IMR-90 (cell line): ENCODE measurements around the gene TNFRSF9. TPM values are rescaled to one million over a fixed set of nuclear protein-coding genes. Genes with fewer than 3 reads are reported as not detected.

Experiments used
- ATAC-seq: fragments of 200-7000 bp; cut with Tn5 transposase; 2 replicates; pipeline ENCODE4 v1.9.1; 2020; ENCODE audit warnings: low read depth, mild to moderate bottlenecking, moderate library complexity
- BruUV-seq: library from RNA; stranded (reverse); fragments of 400-500 nt; replicated peaks from 2 replicates; lab custom pipeline; 2021; lab: Mats Ljungman, UMichigan
- CTCF ChIA-PET: fragments of 300-600 bp; formaldehyde crosslinking; extraction: SDS; loops from one replicate; lab custom pipeline; 2021; ENCODE audit warnings: antibody characterized with exemption; lab: Yijun Ruan, JAX
- POLR2A ChIA-PET: fragments of 300-600 bp; sonication (Branson Sonifier 250); formaldehyde crosslinking; loops from one replicate; lab custom pipeline; 2022; ENCODE audit warnings: antibody characterized with exemption; ENCODE audit not compliant: unreplicated experiment; lab: Charles Lee
- DNase-seq: peaks from one replicate; pipeline ENCODE4 v3.0.0; 2013
- H2AFZ ChIP-seq: replicated peaks from 2 replicates; pipeline ENCODE3; 2013; ENCODE audit warnings: low read length, mild to moderate bottlenecking; ENCODE audit not compliant: poor library complexity
- H2AK5ac ChIP-seq: 2 replicates; pipeline ENCODE4 v1.6.1; 2013; ENCODE audit warnings: low read depth, low read length, inconsistent platforms
- H2AK9ac ChIP-seq: replicated peaks from 2 replicates; pipeline ENCODE3; 2013; ENCODE audit warnings: mild to moderate bottlenecking, low read depth, low read length, moderate library complexity; ENCODE audit not compliant: poor library complexity
- H2BK120ac ChIP-seq: 2 replicates; pipeline ENCODE4 v1.6.1; 2013; ENCODE audit warnings: low read depth, low read length, inconsistent platforms
- H2BK15ac ChIP-seq: 3 replicates; pipeline ENCODE4 v1.6.1; 2013; ENCODE audit warnings: low read depth, low read length, inconsistent platforms
- H2BK20ac ChIP-seq: 2 replicates; pipeline ENCODE4 v1.6.1; 2013; ENCODE audit warnings: low read depth, mild to moderate bottlenecking, inconsistent platforms, low read length, moderate library complexity
- H2BK5ac ChIP-seq: 2 replicates; pipeline ENCODE4 v1.6.1; 2013; ENCODE audit warnings: mild to moderate bottlenecking, low read depth, low read length, inconsistent platforms; ENCODE audit not compliant: poor library complexity, severe bottlenecking
- H3K14ac ChIP-seq: replicated peaks from 2 replicates; pipeline ENCODE4 v1.6.1; 2013; ENCODE audit warnings: low read depth, low read length, inconsistent platforms
- H3K18ac ChIP-seq: 2 replicates; pipeline ENCODE4 v1.6.1; 2013; ENCODE audit warnings: low read depth, low read length, control low read depth
- H3K23ac ChIP-seq: 2 replicates; pipeline ENCODE4 v1.6.1; 2013; ENCODE audit warnings: low read depth, low read length, inconsistent platforms
- H3K27ac ChIP-seq: 2 replicates; pipeline ENCODE4 v1.5.1; 2013; ENCODE audit warnings: mild to moderate bottlenecking, control low read depth, low read length; ENCODE audit not compliant: insufficient read depth
- H3K27me3 ChIP-seq: 2 replicates; pipeline ENCODE4 v1.6.1; 2013; ENCODE audit warnings: low read length; ENCODE audit not compliant: control insufficient read depth, insufficient read depth
- H3K36me3 ChIP-seq: 2 replicates; pipeline ENCODE4 v1.6.1; 2013; ENCODE audit warnings: low read length, mixed read lengths; ENCODE audit not compliant: control insufficient read depth, insufficient read depth
- H3K4ac ChIP-seq: 2 replicates; pipeline ENCODE4 v1.6.1; 2013; ENCODE audit warnings: low read depth, low read length, inconsistent platforms
- H3K4me1 ChIP-seq: 2 replicates; pipeline ENCODE4 v1.6.1; 2013; ENCODE audit warnings: low read length, mixed read lengths; ENCODE audit not compliant: control insufficient read depth, insufficient read depth
- H3K4me2 ChIP-seq: 2 replicates; pipeline ENCODE4 v1.6.1; 2013; ENCODE audit warnings: low read depth, mild to moderate bottlenecking, control low read depth, low read length, moderate library complexity
- H3K4me3 ChIP-seq: 2 replicates; pipeline ENCODE4 v1.5.1; 2013; ENCODE audit warnings: low read depth, mild to moderate bottlenecking, control low read depth, low read length, moderate library complexity; ENCODE audit not compliant: insufficient read depth
- H3K56ac ChIP-seq: 2 replicates; pipeline ENCODE4 v1.6.1; 2013; ENCODE audit warnings: low read length, inconsistent platforms; ENCODE audit not compliant: insufficient read depth; ENCODE audit errors: extremely low read depth
- H3K79me1 ChIP-seq, 2 experiments: 2 replicates each; pipeline ENCODE4 v1.6.1; 2013; ENCODE audit warnings: low read length in 2 of 2, inconsistent platforms in 1 of 2, low read depth in 1 of 2
- H3K9ac ChIP-seq: 2 replicates; pipeline ENCODE4 v1.6.1; 2013; ENCODE audit warnings: low read depth, low read length, control low read depth
- H3K9me1 ChIP-seq: 2 replicates; pipeline ENCODE4 v1.6.1; 2013; ENCODE audit warnings: low read length, inconsistent platforms; ENCODE audit not compliant: insufficient read depth
- H3K9me3 ChIP-seq: 2 replicates; pipeline ENCODE4 v1.6.1; 2013; ENCODE audit warnings: low read length; ENCODE audit not compliant: control insufficient read depth, insufficient read depth
- H4K20me1 ChIP-seq: 2 replicates; pipeline ENCODE4 v1.6.1; 2013; ENCODE audit warnings: low read length, inconsistent platforms; ENCODE audit not compliant: insufficient read depth
- H4K5ac ChIP-seq: 2 replicates; pipeline ENCODE4 v1.6.1; 2013; ENCODE audit warnings: mild to moderate bottlenecking, low read depth, low read length, control low read depth
- H4K8ac ChIP-seq, 2 experiments: 2 replicates each; pipeline ENCODE4 v1.6.1; 2013; ENCODE audit warnings: low read depth in 2 of 2, low read length in 2 of 2, control low read depth in 1 of 2, inconsistent platforms in 1 of 2
- H4K91ac ChIP-seq: 2 replicates; pipeline ENCODE4 v1.6.1; 2013; ENCODE audit warnings: low read depth, low read length, inconsistent platforms; ENCODE audit not compliant: insufficient read depth
- BHLHE40 ChIP-seq: fragments of 150-350 bp; IDR thresholded peaks from 2 replicates; pipeline ENCODE4 v1.6.1; 2016; ENCODE audit warnings: mild to moderate bottlenecking, low read depth, low read length
- CEBPB ChIP-seq: IDR thresholded peaks from 2 replicates; pipeline ENCODE4 v1.6.1; 2012; ENCODE audit warnings: low read depth, low read length, improper control_type of control experiment
- CHD1 ChIP-seq: IDR thresholded peaks from 2 replicates; pipeline ENCODE4 v1.6.1; 2012; ENCODE audit warnings: low read depth, low read length, improper control_type of control experiment
- CTCF ChIP-seq: conservative IDR thresholded peaks from 2 replicates; pipeline ENCODE4 v1.5.1; 2012; ENCODE audit warnings: mild to moderate bottlenecking, low read depth, low read length, improper control_type of control experiment
- FOS ChIP-seq: fragments of 150-350 bp; IDR thresholded peaks from 2 replicates; pipeline ENCODE4 v1.6.1; 2016; ENCODE audit warnings: low read depth, low read length
- MAZ ChIP-seq: IDR thresholded peaks from 2 replicates; pipeline ENCODE4 v1.6.1; 2012; ENCODE audit warnings: low read depth, mild to moderate bottlenecking, low read length, improper control_type of control experiment, moderate library complexity, borderline replicate concordance
- MXI1 ChIP-seq: IDR thresholded peaks from 2 replicates; pipeline ENCODE4 v1.6.1; 2012; ENCODE audit warnings: low read depth, mild to moderate bottlenecking, low read length, moderate library complexity, borderline replicate concordance
- NFE2L2 ChIP-seq: fragments of 150-350 bp; IDR thresholded peaks from 2 replicates; pipeline ENCODE4 v1.6.1; 2016; ENCODE audit warnings: low read depth, mild to moderate bottlenecking, low read length
- POLR2A ChIP-seq: IDR thresholded peaks from 2 replicates; pipeline ENCODE4 v1.6.1; 2012; ENCODE audit warnings: mild to moderate bottlenecking, low read depth, low read length
- RAD21 ChIP-seq: IDR thresholded peaks from 2 replicates; pipeline ENCODE4 v1.6.1; 2012; ENCODE audit warnings: low read length, improper control_type of control experiment
- RCOR1 ChIP-seq: IDR thresholded peaks from 2 replicates; pipeline ENCODE4 v1.6.1; 2012; ENCODE audit warnings: mild to moderate bottlenecking, low read length, improper control_type of control experiment; ENCODE audit not compliant: insufficient replicate concordance
- RFX5 ChIP-seq: IDR thresholded peaks from 2 replicates; pipeline ENCODE4 v1.8.0; 2012; ENCODE audit warnings: low read depth, mild to moderate bottlenecking, low read length, moderate library complexity
- SMC3 ChIP-seq: fragments of 150-350 bp; IDR thresholded peaks from 2 replicates; pipeline ENCODE4 v1.6.1; 2016; ENCODE audit warnings: low read depth, mild to moderate bottlenecking, antibody characterized with exemption, low read length, moderate library complexity
- USF2 ChIP-seq: fragments of 150-350 bp; IDR thresholded peaks from 2 replicates; pipeline ENCODE4 v1.6.1; 2017; ENCODE audit warnings: mild to moderate bottlenecking, antibody characterized with exemption, low read length, low read depth
- WGBS, 2 experiments: methylation state at CpG; one replicate each; pipeline versions ENCODE4 v1.1.5 to v1.1.7; 2013; ENCODE audit warnings: missing lambda C conversion rate in 2 of 2; ENCODE audit not compliant: insufficient read length in 1 of 2; ENCODE audit errors: extremely low coverage in 2 of 2; 5-methylcytosine and 5-hydroxymethylcytosine counted together
- dilution Hi-C: fragments of 300-500 bp; cut with HindIII; formaldehyde crosslinking; loops from one replicate; pipeline ENCODE4 v1.14.3; 2018; ENCODE audit warnings: low sequenced_read_pairs; ENCODE audit not compliant: unreplicated experiment
- in situ Hi-C: fragments of 300-500 bp; cut with MboI; formaldehyde crosslinking; loops from 3 replicates; pipeline ENCODE4 v1.14.3; 2019; ENCODE audit warnings: low sequenced_read_pairs, inconsistent platforms, mixed read lengths
- intact Hi-C: fragments of 100-400 bp; cut with micrococcal nuclease; formaldehyde crosslinking; loops from 2 replicates; pipeline ENCODE4 v1.10.0; 2022
- polyA plus RNA-seq, 3 experiments: library from polyadenylated mRNA; depleted of rRNA; stranded (reverse); fragments of >200 nt; gene quantifications; 2 replicates each; pipeline ENCODE4 v1.2.3, GENCODE V29; 2012; ENCODE audit warnings: low replicate concordance in 1 of 3
- total RNA-seq: library from RNA; depleted of rRNA; stranded (reverse); fragments of >200 nt; gene quantifications from 2 replicates; pipeline ENCODE4 v1.2.3, GENCODE V29; 2012

TNFRSF9 gene
- total and polyA plus RNA-seq, 2 of the 4 experiments (the other 2 are of a cell fraction): 0.43 to 0.72 TPM

- no peak overlapping the region for H2AFZ ChIP-seq
- no peaks in the 10 kb centered on the region; the same call in 1 of the 2 replicates for H3K9me1 ChIP-seq
- intact Hi-C loops (no loop called here), in situ Hi-C loops (no loop called here), dilution Hi-C loops (no loop called here)
- H4K20me1 ChIP-seq: peaks cover 25% of the 10 kb centered on the region
- H3K56ac ChIP-seq: no peak overlapping the region
- no peak overlapping the region for H2AK5ac ChIP-seq
- no peak overlapping the region for H3K18ac ChIP-seq
- peaks cover 36 to 67% of the 10 kb centered on the region in 2 experiments for H3K79me1 ChIP-seq
- H4K91ac ChIP-seq: no peak overlapping the region
- POLR2A ChIA-PET: no interaction called here
- no peak overlapping the region for H3K4me2 ChIP-seq
- no peak overlapping the region for H2BK20ac ChIP-seq
- DNase-seq: no peak
- H2AK9ac ChIP-seq: no peak overlapping the region
- no TSS peak for BruUV-seq
- H2BK5ac ChIP-seq: no peak overlapping the region
- H3K4me3 ChIP-seq: no peak overlapping the region
- CTCF ChIA-PET: interaction anchor here (0.6 to 1.1 kb wide), 2 partner anchors 10 to 339 kb away, joined by 3 read pairs; no protein-coding TSS in a partner anchor
- no peak overlapping the region for H3K4ac ChIP-seq
- H3K4me1 ChIP-seq: no peaks in the 10 kb centered on the region
- no peak overlapping the region for H3K9ac ChIP-seq
- no peak for ATAC-seq
- no peak overlapping the region for H2BK15ac ChIP-seq
- TF ChIP-seq RFX5 (no peak), CHD1 (no peak), FOS (no peak), RCOR1 (no peak), MAZ (no peak), BHLHE40 (no peak), POLR2A (no peak), NFE2L2 (no peak), USF2 (no peak), CTCF (no peak), CEBPB (no peak), SMC3 (no peak), MXI1 (no peak), RAD21 (no peak)
- H3K36me3 ChIP-seq: peaks cover 28% of the 10 kb centered on the region
- H3K23ac ChIP-seq: no peak overlapping the region
- no peak overlapping the region for H3K14ac ChIP-seq
- no peak overlapping the region for H2BK120ac ChIP-seq
- no peak overlapping the region for H3K27ac ChIP-seq
- no CpG with 5 or more reads among the region's 3 CpGs for WGBS, 2 experiments
- H3K9me3 ChIP-seq: no peaks in the 10 kb centered on the region
- H4K8ac ChIP-seq: no peak overlapping the region
- no peaks in the 10 kb centered on the region for H3K27me3 ChIP-seq
- no peak overlapping the region for H4K5ac ChIP-seq
Observed at GRCh38 chr1:7964476-7964875, 23.8 kb upstream of the TNFRSF9 start.
